Smooth muscle cell (in vitro differentiated cells): ENCODE measurements around the gene SPTBN1. TPM values are rescaled to one million over a fixed set of nuclear protein-coding genes. Genes with fewer than 3 reads are reported as not detected.

ENCODE experiments used
- DNase-seq: peaks from one replicate; lab custom pipeline; 2025; ENCODE audit not compliant: unreplicated experiment; lab: John Stamatoyannopoulos, UW
- H2AFZ ChIP-seq: fragments of 200-600 bp; sonication (generic); 2 replicates; pipeline ENCODE4 v1.6.0; 2016; ENCODE audit warnings: antibody characterized with exemption, low read depth, mild to moderate bottlenecking
- H3F3A ChIP-seq: fragments of 200-600 bp; sonication (generic); 2 replicates; pipeline ENCODE4 v1.6.0; 2017; ENCODE audit warnings: antibody characterized with exemption, low read depth
- H3K27ac ChIP-seq: fragments of 200-600 bp; sonication (generic); 2 replicates; pipeline ENCODE4 v1.5.1; 2016; ENCODE audit warnings: low read depth, mild to moderate bottlenecking
- H3K27me3 ChIP-seq: fragments of 200-600 bp; sonication (generic); 2 replicates; pipeline ENCODE4 v1.6.1; 2016; ENCODE audit warnings: low read depth, mild to moderate bottlenecking
- H3K36me3 ChIP-seq: fragments of 200-600 bp; sonication (generic); 2 replicates; pipeline ENCODE4 v1.5.1; 2016; ENCODE audit warnings: low read depth
- H3K4me1 ChIP-seq: fragments of 200-600 bp; sonication (generic); 2 replicates; pipeline ENCODE4 v1.5.1; 2016; ENCODE audit warnings: low read depth
- H3K4me2 ChIP-seq: fragments of 200-600 bp; sonication (generic); 2 replicates; pipeline ENCODE4 v1.6.0; 2016; ENCODE audit warnings: mild to moderate bottlenecking
- H3K4me3 ChIP-seq: fragments of 200-600 bp; sonication (generic); 2 replicates; pipeline ENCODE4 v1.5.1; 2016; ENCODE audit warnings: mild to moderate bottlenecking
- H3K79me2 ChIP-seq: fragments of 200-600 bp; sonication (generic); 2 replicates; pipeline ENCODE4 v1.6.0; 2016; ENCODE audit warnings: low read depth, mild to moderate bottlenecking
- H3K9ac ChIP-seq: fragments of 200-600 bp; sonication (generic); 2 replicates; pipeline ENCODE4 v1.6.0; 2016; ENCODE audit warnings: low read depth
- H3K9me3 ChIP-seq: fragments of 200-600 bp; sonication (generic); replicated peaks from 2 replicates; pipeline ENCODE4 v1.5.1; 2016; ENCODE audit warnings: low read depth
- H4K20me1 ChIP-seq: fragments of 200-600 bp; sonication (generic); 2 replicates; pipeline ENCODE4 v1.6.0; 2016; ENCODE audit warnings: low read depth
- CTCF ChIP-seq: fragments of 200-600 bp; sonication (generic); IDR thresholded peaks from 2 replicates; pipeline ENCODE4 v1.5.1; 2017; ENCODE audit warnings: borderline replicate concordance, mild to moderate bottlenecking, antibody characterized with exemption; ENCODE audit not compliant: insufficient read depth, poor library complexity, severe bottlenecking
- WGBS: methylation state at CpG from one replicate; pipeline ENCODE4 v1.1.7; 2016; ENCODE audit warnings: low lambda C conversion rate; 5-methylcytosine and 5-hydroxymethylcytosine counted together
- polyA plus RNA-seq: library from polyadenylated mRNA; unstranded; fragments of >200 nt; fragmentation: Nextera tagmentation; extraction: Ambion mirVana; gene quantifications from 2 replicates; pipeline ENCODE4 v1.2.1, GENCODE V29; 2016
- total RNA-seq: library from RNA; depleted of rRNA; stranded (reverse); fragments of >200 nt; gene quantifications from 2 replicates; pipeline ENCODE4 v1.2.3, GENCODE V29; 2014

Gene SPTBN1
- total and polyA plus RNA-seq, 2 experiments from 2014 or later: 78.7 to 186 TPM

- no peaks in the 10 kb centered on the region for H3K9me3 ChIP-seq
- H4K20me1 ChIP-seq: peaks cover 98% of the 10 kb centered on the region
- H3K9ac ChIP-seq: no peak overlapping the region
- WGBS: 97% methylated on average over 3 of the region's 3 CpGs
- no peaks in the 10 kb centered on the region for H3K27me3 ChIP-seq
- peaks cover 51% of the 10 kb centered on the region for H3K4me1 ChIP-seq
- DNase-seq: no peak
- H3K79me2 ChIP-seq: peaks cover 88% of the 10 kb centered on the region
- no peak overlapping the region for H2AFZ ChIP-seq
- H3K27ac ChIP-seq: no peak overlapping the region
- TF ChIP-seq CTCF: no peak
- no peak overlapping the region for H3K4me2 ChIP-seq
- no peak overlapping the region for H3K4me3 ChIP-seq
- H3F3A ChIP-seq: peaks cover 13% of the 10 kb centered on the region
- no peaks in the 10 kb centered on the region for H3K36me3 ChIP-seq
Observed at GRCh38 chr2:54577035-54577434, 120.9 kb downstream of the SPTBN1 start.

- Histone ChIP-seq H3K4me1 (peaks cover 42% of the 10 kb centered on the region), H4K20me1 (peaks cover 96% of the 10 kb centered on the region), H3K4me2 (peak overlapping the region; percentile 3), H3K9me3 (no peaks in the 10 kb centered on the region), H3K27me3 (no peaks in the 10 kb centered on the region), H3K36me3 (no peaks in the 10 kb centered on the region), H3K79me2 (peaks cover 99% of the 10 kb centered on the region), H3F3A (peaks cover 6% of the 10 kb centered on the region), H3K4me3 (no peak overlapping the region), H3K9ac (no peak overlapping the region), H2AFZ (no peak overlapping the region), H3K27ac (no peak overlapping the region)
- TF ChIP-seq CTCF: no peak
- whole genome bisulfite sequencing: 70% methylated on average over 6 of the region's 6 CpGs
- DNase-seq: no peak
Observed at GRCh38 chr2:54577944-54578647, 122.0 kb downstream of the SPTBN1 start.

- H3K9me3 ChIP-seq: no peaks in the 10 kb centered on the region
- peak overlapping the region; percentile 3 for H3K4me2 ChIP-seq
- peaks cover 6% of the 10 kb centered on the region for H3F3A ChIP-seq
- no peak overlapping the region for H2AFZ ChIP-seq
- peaks cover 96% of the 10 kb centered on the region for H4K20me1 ChIP-seq
- H3K4me3 ChIP-seq: no peak overlapping the region
- TF ChIP-seq CTCF: no peak
- H3K9ac ChIP-seq: no peak overlapping the region
- no peaks in the 10 kb centered on the region for H3K27me3 ChIP-seq
- no peaks in the 10 kb centered on the region for H3K36me3 ChIP-seq
- H3K79me2 ChIP-seq: peaks cover 100% of the 10 kb centered on the region
- H3K27ac ChIP-seq: no peak overlapping the region
- peaks cover 37% of the 10 kb centered on the region for H3K4me1 ChIP-seq
- DNase-seq: no peak
Observed at GRCh38 chr2:54578648-54579045, 122.5 kb downstream of the SPTBN1 start.
